PFSK-1 (cell line): ENCODE measurements around the gene ATG16L2.

Experiments used
- FOXP2 ChIP-seq: optimal IDR thresholded peaks from 2 replicates; pipeline ENCODE3; 2011; ENCODE audit warnings: borderline replicate concordance, control low read depth, inconsistent platforms; ENCODE audit not compliant: insufficient read depth; ENCODE audit errors: extremely low read length, extremely low read depth
- POLR2AphosphoS5 ChIP-seq: IDR thresholded peaks from 2 replicates; pipeline ENCODE4 v1.6.1; 2012; ENCODE audit warnings: low read depth, mild to moderate bottlenecking, control low read depth, low read length, moderate library complexity
- SIN3A ChIP-seq: IDR thresholded peaks from 2 replicates; pipeline ENCODE4 v1.6.1; 2012; ENCODE audit warnings: mild to moderate bottlenecking, low read length, moderate library complexity, borderline replicate concordance; ENCODE audit not compliant: insufficient read depth
- TAF1 ChIP-seq: IDR thresholded peaks from 2 replicates; pipeline ENCODE4 v1.6.1; 2012; ENCODE audit warnings: low read length, control low read depth, borderline replicate concordance; ENCODE audit not compliant: insufficient read depth
- TF ChIP-seq, protein P1 (sequence below), 2 experiments: IDR thresholded peaks; 2 replicates each; pipeline versions ENCODE4 v1.6.1 to v1.8.0; 2011 to 2012; ENCODE audit warnings: low read depth in 2 of 2, low read length in 2 of 2, control low read depth in 1 of 2, inconsistent platforms in 1 of 2, mild to moderate bottlenecking in 1 of 2, moderate library complexity in 1 of 2; ENCODE audit not compliant: insufficient read depth in 1 of 2

Gene ATG16L2

DNA sequence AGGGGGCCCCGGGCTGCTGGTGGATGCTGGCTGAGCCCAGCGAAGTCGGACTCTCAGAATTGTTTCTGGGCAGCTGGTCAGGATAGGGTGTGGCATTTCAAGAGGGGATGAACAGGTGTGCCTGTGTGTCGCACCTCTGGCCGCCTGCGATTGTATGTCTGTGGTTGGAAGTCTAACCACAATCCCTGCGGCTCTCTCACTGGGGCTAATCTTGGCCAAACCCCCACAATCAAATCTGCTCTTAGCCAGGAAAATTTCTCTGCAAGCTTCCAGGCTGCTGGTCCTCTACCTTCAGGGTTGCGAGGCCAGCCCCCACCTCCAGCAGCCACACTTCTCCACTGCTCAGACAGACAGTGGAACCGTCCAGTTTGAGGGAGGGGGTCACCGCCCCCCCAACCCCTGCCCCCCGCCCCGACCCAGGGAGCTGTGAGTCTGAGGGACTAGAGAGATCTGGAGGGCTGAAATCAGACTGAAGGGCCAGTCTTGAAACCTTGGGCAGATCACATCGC lies 953 bp downstream of the ATG16L2 start:
- TF ChIP-seq, protein P1, sequence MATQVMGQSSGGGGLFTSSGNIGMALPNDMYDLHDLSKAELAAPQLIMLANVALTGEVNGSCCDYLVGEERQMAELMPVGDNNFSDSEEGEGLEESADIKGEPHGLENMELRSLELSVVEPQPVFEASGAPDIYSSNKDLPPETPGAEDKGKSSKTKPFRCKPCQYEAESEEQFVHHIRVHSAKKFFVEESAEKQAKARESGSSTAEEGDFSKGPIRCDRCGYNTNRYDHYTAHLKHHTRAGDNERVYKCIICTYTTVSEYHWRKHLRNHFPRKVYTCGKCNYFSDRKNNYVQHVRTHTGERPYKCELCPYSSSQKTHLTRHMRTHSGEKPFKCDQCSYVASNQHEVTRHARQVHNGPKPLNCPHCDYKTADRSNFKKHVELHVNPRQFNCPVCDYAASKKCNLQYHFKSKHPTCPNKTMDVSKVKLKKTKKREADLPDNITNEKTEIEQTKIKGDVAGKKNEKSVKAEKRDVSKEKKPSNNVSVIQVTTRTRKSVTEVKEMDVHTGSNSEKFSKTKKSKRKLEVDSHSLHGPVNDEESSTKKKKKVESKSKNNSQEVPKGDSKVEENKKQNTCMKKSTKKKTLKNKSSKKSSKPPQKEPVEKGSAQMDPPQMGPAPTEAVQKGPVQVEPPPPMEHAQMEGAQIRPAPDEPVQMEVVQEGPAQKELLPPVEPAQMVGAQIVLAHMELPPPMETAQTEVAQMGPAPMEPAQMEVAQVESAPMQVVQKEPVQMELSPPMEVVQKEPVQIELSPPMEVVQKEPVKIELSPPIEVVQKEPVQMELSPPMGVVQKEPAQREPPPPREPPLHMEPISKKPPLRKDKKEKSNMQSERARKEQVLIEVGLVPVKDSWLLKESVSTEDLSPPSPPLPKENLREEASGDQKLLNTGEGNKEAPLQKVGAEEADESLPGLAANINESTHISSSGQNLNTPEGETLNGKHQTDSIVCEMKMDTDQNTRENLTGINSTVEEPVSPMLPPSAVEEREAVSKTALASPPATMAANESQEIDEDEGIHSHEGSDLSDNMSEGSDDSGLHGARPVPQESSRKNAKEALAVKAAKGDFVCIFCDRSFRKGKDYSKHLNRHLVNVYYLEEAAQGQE (IDR thresholded peaks at IDR 0.05; ENCODE audit: insufficient read depth in 1 of 2, low read depth in 2 of 2, low read length in 2 of 2): no peak
- TF ChIP-seq TAF1 (no peak), POLR2AphosphoS5 (no peak), FOXP2 (no peak), SIN3A (no peak)

DNA sequence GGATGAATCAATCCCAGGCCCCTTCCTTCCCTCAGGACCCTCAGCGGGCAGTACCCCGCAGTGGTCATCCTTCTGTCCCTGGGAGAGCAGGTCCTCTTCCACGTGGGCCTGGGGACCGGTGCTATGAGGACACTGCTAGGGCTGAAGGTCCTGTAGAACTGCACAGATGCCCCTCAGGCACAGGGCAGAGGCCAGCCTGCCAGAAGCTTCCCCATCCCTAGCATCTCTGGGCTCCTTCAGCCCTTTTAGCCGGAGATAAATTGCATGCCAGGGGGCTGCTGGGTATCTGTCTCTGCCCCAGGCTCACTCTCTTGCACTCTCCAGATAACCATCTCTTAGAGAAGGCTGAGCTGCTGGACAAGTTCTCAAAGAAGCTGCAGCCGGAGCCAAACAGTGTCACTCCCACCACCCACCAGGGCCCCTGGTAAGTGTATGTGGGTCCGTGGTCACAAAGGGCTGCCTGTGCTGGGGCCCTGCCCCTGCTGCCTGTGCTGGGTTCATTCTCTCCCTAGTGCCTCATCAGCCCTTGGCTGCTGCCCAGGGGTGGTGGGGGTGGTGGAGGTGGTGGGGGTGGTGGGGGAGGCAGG lies 2.3 kb downstream of the ATG16L2 start:
- TF ChIP-seq SIN3A: no peak
- TF ChIP-seq, protein P1 (IDR thresholded peaks at IDR 0.05; ENCODE audit: insufficient read depth in 1 of 2, low read depth in 2 of 2, low read length in 2 of 2): no peak
- TF ChIP-seq FOXP2: no peak
- TF ChIP-seq TAF1: no peak
- no peak for TF ChIP-seq POLR2AphosphoS5

DNA sequence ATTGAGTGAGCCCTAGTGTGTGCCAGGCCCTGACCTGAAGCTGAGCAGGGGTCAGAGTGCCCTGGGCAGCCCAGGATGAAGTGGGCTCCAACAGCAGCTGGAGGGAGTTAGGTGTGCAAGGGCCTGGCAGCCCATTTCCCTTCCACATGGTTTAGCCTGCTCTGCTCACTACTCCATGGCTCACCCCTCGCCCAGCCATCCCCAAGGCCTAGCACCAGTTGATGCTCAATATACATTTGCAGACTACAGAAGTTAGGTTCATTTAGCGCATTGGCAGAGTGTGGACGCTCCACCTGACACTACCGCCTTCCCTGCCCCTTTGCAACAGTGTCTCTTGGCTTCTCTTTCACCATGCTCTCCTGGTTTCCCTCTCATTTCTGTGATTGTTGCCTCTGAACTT lies 3.8 kb downstream of the ATG16L2 start:
- TF ChIP-seq, protein P1 (IDR thresholded peaks at IDR 0.05; ENCODE audit: insufficient read depth in 1 of 2, low read depth in 2 of 2, low read length in 2 of 2): no peak
- TF ChIP-seq FOXP2 (no peak), TAF1 (no peak), POLR2AphosphoS5 (no peak), SIN3A (no peak)

DNA sequence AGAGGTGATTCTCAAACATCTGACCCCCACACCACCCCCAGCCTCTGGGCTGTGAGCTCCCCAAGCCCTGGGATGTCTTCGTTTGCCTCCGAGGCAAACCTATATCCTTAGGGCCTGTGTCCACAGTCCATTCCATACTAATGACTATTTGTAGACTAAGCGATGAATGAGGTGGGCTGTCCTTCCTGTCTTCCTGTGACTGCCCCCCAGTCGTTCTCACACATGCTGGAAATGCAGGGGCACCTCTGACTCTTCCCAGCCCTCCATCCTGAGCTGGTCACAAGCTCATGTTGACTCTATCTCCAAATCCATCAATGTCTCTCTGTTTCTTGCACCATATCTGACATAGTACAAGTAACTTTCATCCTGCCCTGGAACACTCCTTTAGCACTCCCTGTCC lies 4.8 kb downstream of the ATG16L2 start:
- TF ChIP-seq, protein P1 (IDR thresholded peaks at IDR 0.05; ENCODE audit: insufficient read depth in 1 of 2, low read depth in 2 of 2, low read length in 2 of 2): no peak
- TF ChIP-seq TAF1 (no peak), POLR2AphosphoS5 (no peak), SIN3A (no peak), FOXP2 (no peak)
